Body of pancreas (tissue), 4 donors: Measurements from ENCODE around the gene MAP3K4.

Experiments used
- POLR2A ChIP-seq, 3 donors: fragments of 450-650 bp; IDR thresholded peaks; one replicate each; pipeline ENCODE4 v1.6.1; 2016; ENCODE audit warnings: antibody characterized with exemption in 3 of 3, mild to moderate bottlenecking in 2 of 3
- TF ChIP-seq, protein P1 (sequence below), 7 experiments: fragments of 450-650 bp in 4 of 7; fragments of 200-600 bp in 3 of 7; sonication (generic) in 3 of 7; IDR thresholded peaks; one replicate each; pipeline ENCODE4 v1.5.1; 2016 to 2019; ENCODE audit warnings: antibody characterized with exemption in 7 of 7

- TF ChIP-seq, protein P1, sequence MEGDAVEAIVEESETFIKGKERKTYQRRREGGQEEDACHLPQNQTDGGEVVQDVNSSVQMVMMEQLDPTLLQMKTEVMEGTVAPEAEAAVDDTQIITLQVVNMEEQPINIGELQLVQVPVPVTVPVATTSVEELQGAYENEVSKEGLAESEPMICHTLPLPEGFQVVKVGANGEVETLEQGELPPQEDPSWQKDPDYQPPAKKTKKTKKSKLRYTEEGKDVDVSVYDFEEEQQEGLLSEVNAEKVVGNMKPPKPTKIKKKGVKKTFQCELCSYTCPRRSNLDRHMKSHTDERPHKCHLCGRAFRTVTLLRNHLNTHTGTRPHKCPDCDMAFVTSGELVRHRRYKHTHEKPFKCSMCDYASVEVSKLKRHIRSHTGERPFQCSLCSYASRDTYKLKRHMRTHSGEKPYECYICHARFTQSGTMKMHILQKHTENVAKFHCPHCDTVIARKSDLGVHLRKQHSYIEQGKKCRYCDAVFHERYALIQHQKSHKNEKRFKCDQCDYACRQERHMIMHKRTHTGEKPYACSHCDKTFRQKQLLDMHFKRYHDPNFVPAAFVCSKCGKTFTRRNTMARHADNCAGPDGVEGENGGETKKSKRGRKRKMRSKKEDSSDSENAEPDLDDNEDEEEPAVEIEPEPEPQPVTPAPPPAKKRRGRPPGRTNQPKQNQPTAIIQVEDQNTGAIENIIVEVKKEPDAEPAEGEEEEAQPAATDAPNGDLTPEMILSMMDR (IDR thresholded peaks at IDR 0.05) = no peak
- TF ChIP-seq POLR2A (IDR thresholded peaks at IDR 0.05) = no peak
These were observed 123.9 kb downstream of the MAP3K4 start for GRCh38 chr6:161115468-161115867.
